ENCODE data around the gene MARF1.
"Not testable (repeated sequence)": the region's sequence is repeated elsewhere in the genome, so short reads cannot be mapped to it uniquely, and the experiment has no call there.

MARF1 gene

DNA sequence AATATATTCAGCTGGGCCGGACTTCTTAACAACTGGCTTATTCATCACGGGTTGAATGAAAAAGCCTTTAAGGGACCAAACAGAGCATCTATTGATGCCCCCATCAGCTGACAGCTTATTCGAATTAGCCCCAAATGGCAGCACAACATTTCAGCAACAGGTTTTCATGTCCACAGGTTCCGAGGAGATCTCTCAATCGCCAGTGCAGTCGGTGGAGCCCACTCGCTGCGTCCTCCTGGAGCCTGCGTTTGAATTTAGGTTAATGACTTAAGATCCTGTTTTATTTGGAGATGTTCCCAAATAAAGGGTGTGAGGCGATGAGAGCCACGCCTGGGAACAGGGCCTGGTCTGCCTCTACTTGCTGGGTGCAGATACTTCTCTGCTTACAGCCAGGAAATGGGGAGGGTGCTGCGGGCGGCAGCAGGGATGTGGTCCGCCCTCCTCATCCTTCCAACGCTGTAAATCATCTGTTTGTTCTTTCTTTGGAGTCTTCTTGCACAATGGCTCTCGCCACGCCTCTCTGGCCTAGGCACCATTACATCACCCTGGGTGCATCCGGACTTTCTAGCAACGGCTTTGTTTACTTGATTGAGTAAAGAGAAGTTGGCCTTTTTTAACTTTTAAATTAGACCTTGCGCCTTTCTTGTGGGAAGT is 29.7 kb upstream of the MARF1 start:
- WGBS (ENCODE audit: insufficient coverage, insufficient read length): 100% methylated on average over 1 of the region's 20 CpGs
- Histone ChIP-seq H3K27me3 (ENCODE audit: control insufficient read depth, insufficient read depth, low read length) (no peaks in the 10 kb centered on the region), H3K4me1 (ENCODE audit: control insufficient read depth, insufficient read depth, low read length) (no peaks in the 10 kb centered on the region), H3K4me3 (ENCODE audit: low read length) (no peak overlapping the region), H3K27ac (ENCODE audit: low read length) (no peak overlapping the region), H3K9me3 (ENCODE audit: control insufficient read depth, insufficient read depth, low read length) (no peaks in the 10 kb centered on the region), H3K36me3 (ENCODE audit: control insufficient read depth, insufficient read depth, low read length) (peaks cover 13% of the 10 kb centered on the region)
- no peak for DNase-seq (ENCODE audit: low read depth, low spot score)

DNA sequence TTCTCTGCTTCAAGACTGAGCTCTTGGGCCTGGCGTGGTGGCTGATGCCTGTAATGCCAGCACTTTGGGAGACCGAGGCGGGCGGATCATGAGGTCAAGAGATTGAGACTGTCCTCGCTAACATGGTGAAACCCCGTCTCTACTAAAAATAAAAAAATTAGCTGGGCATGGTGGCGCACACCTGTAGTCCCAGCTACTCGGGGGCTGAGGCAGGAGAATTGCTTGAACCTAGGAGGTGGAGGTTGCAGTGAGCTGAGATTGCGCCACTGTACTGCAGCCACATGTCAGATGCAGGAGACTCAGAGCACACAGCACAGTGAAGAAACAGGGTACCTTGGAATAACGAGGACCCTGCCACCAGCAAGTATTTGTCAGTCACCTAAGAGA is 29.2 kb upstream of the MARF1 start:
- no CpG with 5 or more reads among the region's 10 CpGs for whole genome bisulfite sequencing (ENCODE audit: insufficient coverage, insufficient read length)
- not testable (repeated sequence) for H3K27ac ChIP-seq (ENCODE audit: low read length); H3K27me3 ChIP-seq (ENCODE audit: control insufficient read depth, insufficient read depth, low read length); DNase-seq (ENCODE audit: low read depth, low spot score); H3K4me1 ChIP-seq (ENCODE audit: control insufficient read depth, insufficient read depth, low read length); H3K9me3 ChIP-seq (ENCODE audit: control insufficient read depth, insufficient read depth, low read length); H3K4me3 ChIP-seq (ENCODE audit: low read length)
- H3K36me3 ChIP-seq (ENCODE audit: control insufficient read depth, insufficient read depth, low read length): peaks cover 15% of the 10 kb centered on the region

DNA sequence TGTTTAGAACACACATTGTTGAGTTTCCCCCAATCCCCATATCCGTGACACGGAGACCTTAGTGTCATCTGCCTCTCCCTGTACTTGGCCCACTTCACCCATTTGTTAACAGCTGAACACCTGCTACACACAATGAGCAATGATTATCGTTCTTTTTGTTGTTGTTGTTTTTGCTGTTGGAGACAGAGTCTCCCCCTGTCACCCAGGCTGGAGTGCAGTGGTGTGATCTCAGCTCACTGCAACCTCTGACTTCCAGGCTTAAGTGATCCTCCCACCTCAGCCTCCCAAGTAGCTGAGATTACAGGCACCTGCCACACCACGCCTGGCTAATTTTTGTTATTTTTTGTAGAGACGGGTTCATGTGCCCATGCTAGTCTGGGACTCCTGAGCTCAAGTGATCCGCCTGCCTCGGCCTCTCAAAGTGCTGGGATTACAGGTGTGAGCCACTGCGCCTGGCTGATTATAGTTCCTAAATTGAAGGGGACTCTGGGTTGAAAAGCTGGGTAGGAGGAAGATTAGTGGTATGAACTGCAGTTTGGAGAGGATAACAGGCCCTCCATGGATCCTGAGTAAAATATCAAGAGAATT is 28.7 kb upstream of the MARF1 start:
- no peak overlapping the region for H3K4me3 ChIP-seq (ENCODE audit: low read length)
- no peaks in the 10 kb centered on the region for H3K9me3 ChIP-seq (ENCODE audit: control insufficient read depth, insufficient read depth, low read length)
- peaks cover 16% of the 10 kb centered on the region for H3K36me3 ChIP-seq (ENCODE audit: control insufficient read depth, insufficient read depth, low read length)
- no peaks in the 10 kb centered on the region for H3K27me3 ChIP-seq (ENCODE audit: control insufficient read depth, insufficient read depth, low read length)
- no CpG with 5 or more reads among the region's 8 CpGs for WGBS (ENCODE audit: insufficient coverage, insufficient read length)
- H3K4me1 ChIP-seq (ENCODE audit: control insufficient read depth, insufficient read depth, low read length): no peaks in the 10 kb centered on the region
- no peak for DNase-seq (ENCODE audit: low read depth, low spot score)
- H3K27ac ChIP-seq (ENCODE audit: low read length): no peak overlapping the region

DNA sequence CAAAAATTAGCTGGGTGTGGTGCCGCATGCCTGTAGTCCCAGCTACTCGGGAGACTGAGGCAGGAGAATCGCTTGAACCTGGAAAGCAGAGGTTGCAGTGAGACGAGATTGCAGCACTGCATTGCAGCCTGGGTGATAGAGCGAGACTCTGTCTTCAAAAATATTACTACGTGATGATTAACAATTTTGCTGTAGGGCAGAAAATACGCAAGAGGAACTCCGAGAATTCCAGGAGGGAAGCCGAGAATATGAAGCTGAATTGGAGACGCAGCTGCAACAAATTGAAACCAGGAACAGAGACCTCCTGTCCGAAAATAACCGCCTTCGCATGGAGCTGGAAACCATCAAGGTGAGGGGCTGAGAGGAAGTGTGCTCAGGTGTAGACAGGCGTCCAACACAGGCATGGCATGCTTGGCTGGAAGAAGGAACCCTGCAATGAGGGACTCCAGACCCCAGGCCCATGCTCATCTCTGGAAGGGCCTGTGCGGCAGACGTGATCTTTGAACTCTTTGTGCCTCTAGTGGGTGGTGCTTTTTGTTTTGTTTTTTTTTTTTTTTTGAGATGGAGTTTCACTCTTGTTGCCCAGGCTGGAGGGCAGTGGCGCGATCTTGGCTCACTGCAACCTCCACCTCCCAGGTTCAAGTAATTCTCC is 24.3 kb upstream of the MARF1 start:
- no peaks in the 10 kb centered on the region for H3K9me3 ChIP-seq (ENCODE audit: control insufficient read depth, insufficient read depth, low read length)
- no peaks in the 10 kb centered on the region for H3K4me1 ChIP-seq (ENCODE audit: control insufficient read depth, insufficient read depth, low read length)
- H3K27me3 ChIP-seq (ENCODE audit: control insufficient read depth, insufficient read depth, low read length): no peaks in the 10 kb centered on the region
- no peak for DNase-seq (ENCODE audit: low read depth, low spot score)
- peaks cover 11% of the 10 kb centered on the region; the same call in 1 of the 2 replicates for H3K36me3 ChIP-seq (ENCODE audit: control insufficient read depth, insufficient read depth, low read length)
- no CpG with 5 or more reads among the region's 18 CpGs for WGBS (ENCODE audit: insufficient coverage, insufficient read length)
- no peak overlapping the region for H3K4me3 ChIP-seq (ENCODE audit: low read length)
- no peak overlapping the region for H3K27ac ChIP-seq (ENCODE audit: low read length)

DNA sequence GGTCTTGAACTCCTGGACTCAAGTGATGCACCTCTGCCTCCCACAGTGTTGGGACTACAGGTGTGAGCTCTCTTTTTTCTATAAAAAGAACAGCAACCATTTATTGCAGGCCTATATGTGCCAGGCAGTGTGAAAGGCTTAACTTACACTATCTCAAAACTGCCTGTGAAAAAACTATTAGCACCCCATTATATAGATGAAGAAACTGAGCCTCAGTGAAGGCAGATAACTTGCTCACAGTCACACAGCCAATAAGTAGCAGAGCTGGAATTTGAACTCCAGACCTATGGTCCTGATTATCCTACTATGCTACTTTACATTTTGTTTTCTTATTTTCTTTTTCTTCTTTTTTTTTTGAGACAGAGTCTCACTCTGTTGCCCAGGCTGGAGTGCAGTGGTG is 22.2 kb upstream of the MARF1 start:
- no peak for DNase-seq (ENCODE audit: low read depth, low spot score)
- Histone ChIP-seq H3K27me3 (ENCODE audit: control insufficient read depth, insufficient read depth, low read length) (no peaks in the 10 kb centered on the region), H3K27ac (ENCODE audit: low read length) (no peak overlapping the region), H3K36me3 (ENCODE audit: control insufficient read depth, insufficient read depth, low read length) (peaks cover 9% of the 10 kb centered on the region; the same call in 1 of the 2 replicates), H3K9me3 (ENCODE audit: control insufficient read depth, insufficient read depth, low read length) (no peaks in the 10 kb centered on the region), H3K4me3 (ENCODE audit: low read length) (no peak overlapping the region), H3K4me1 (ENCODE audit: control insufficient read depth, insufficient read depth, low read length) (no peaks in the 10 kb centered on the region)

DNA sequence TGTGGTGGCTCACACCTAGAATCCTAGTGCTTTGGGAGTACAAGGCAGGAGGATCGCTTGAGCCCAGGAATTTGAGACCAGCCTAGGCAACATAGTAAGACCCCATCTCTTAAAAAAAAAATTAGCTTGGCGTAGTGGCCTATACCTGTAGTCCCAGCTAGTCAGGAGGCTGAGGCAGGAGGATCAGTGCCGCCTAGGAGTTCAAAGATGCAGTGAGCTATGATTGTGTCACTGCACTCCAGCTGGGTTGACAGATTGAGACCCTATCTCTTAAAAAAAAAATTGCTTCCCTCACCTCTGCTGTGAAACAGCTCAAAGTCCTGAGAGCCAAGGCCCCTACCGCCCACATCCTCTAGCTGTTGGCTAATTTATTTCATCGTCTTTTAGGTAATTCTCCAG is 17.2 kb upstream of the MARF1 start:
- Histone ChIP-seq H3K27ac (ENCODE audit: low read length) (no peak overlapping the region), H3K4me1 (ENCODE audit: control insufficient read depth, insufficient read depth, low read length) (no peaks in the 10 kb centered on the region), H3K27me3 (ENCODE audit: control insufficient read depth, insufficient read depth, low read length) (no peaks in the 10 kb centered on the region), H3K4me3 (ENCODE audit: low read length) (no peak overlapping the region), H3K9me3 (ENCODE audit: control insufficient read depth, insufficient read depth, low read length) (no peaks in the 10 kb centered on the region), H3K36me3 (ENCODE audit: control insufficient read depth, insufficient read depth, low read length) (no peaks in the 10 kb centered on the region)
- no CpG with 5 or more reads among the region's 5 CpGs for WGBS (ENCODE audit: insufficient coverage, insufficient read length)
- no peak for DNase-seq (ENCODE audit: low read depth, low spot score)

DNA sequence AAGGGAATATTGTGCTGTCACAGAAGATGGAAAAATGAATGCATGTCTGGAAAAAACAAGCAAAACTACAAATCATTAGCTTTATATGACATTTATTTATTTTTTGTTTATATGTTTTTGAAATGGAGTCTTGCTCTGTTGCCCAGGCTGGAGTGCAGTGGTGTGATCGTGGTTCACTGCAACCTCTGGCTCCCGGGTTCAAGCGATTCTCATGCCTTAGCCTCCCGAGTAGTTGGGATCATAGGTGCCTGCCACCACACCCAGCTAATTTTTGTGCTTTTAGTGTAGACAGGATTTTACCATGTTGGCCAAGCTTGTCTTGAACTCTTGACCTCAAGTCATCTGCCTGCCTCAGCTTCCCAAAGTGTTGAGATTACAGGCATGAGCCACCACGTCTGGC is 15.6 kb upstream of the MARF1 start:
- Histone ChIP-seq H3K9me3 (ENCODE audit: control insufficient read depth, insufficient read depth, low read length) (no peaks in the 10 kb centered on the region), H3K27me3 (ENCODE audit: control insufficient read depth, insufficient read depth, low read length) (no peaks in the 10 kb centered on the region), H3K36me3 (ENCODE audit: control insufficient read depth, insufficient read depth, low read length) (no peaks in the 10 kb centered on the region), H3K4me3 (ENCODE audit: low read length) (no peak overlapping the region), H3K27ac (ENCODE audit: low read length) (no peak overlapping the region), H3K4me1 (ENCODE audit: control insufficient read depth, insufficient read depth, low read length) (no peaks in the 10 kb centered on the region)
- no CpG with 5 or more reads among the region's 5 CpGs for WGBS (ENCODE audit: insufficient coverage, insufficient read length)
- DNase-seq (ENCODE audit: low read depth, low spot score): no peak

DNA sequence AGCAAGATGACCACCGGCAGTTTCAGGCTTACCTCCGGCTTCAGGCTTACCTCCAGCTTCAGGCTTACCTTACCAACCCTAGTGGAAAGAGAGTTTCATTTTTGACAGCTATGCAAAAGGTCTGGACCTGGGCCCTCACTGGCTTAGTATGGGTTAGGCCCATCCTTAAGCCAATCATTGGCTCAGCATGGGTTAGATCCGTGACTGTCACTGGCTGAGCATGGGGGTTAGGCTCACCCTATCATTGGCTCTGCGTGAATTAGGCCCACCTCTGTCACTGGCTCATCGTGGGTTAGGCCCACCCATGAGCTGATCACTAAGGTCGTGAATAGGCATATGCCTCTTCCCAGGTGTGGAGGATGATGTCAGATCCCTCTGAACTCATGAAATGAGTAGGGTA is 15.2 kb upstream of the MARF1 start:
- no CpG with 5 or more reads among the region's 6 CpGs for WGBS (ENCODE audit: insufficient coverage, insufficient read length)
- H3K36me3 ChIP-seq (ENCODE audit: control insufficient read depth, insufficient read depth, low read length): no peaks in the 10 kb centered on the region
- no peaks in the 10 kb centered on the region for H3K4me1 ChIP-seq (ENCODE audit: control insufficient read depth, insufficient read depth, low read length)
- no peak overlapping the region for H3K27ac ChIP-seq (ENCODE audit: low read length)
- H3K27me3 ChIP-seq (ENCODE audit: control insufficient read depth, insufficient read depth, low read length): no peaks in the 10 kb centered on the region
- DNase-seq (ENCODE audit: low read depth, low spot score): no peak
- no peaks in the 10 kb centered on the region for H3K9me3 ChIP-seq (ENCODE audit: control insufficient read depth, insufficient read depth, low read length)
- no peak overlapping the region for H3K4me3 ChIP-seq (ENCODE audit: low read length)

DNA sequence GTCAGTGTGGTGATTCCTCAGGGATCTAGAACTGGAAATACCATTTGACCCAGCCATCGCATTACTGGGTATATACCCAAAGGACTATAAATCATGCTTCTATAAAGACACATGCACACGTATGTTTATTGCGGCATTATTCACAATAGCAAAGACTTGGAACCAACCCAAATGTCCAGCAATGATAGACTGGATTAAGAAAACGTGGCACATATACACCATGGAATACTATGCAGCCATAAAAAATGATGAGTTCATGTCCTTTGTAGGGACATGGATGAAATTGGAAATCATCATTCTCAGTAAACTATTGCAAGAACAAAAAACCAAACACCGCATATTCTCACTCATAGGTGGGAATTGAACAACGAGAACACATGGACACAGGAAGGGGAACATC is 12.6 kb upstream of the MARF1 start:
- DNase-seq (ENCODE audit: low read depth, low spot score); H3K9me3 ChIP-seq (ENCODE audit: control insufficient read depth, insufficient read depth, low read length); H3K27me3 ChIP-seq (ENCODE audit: control insufficient read depth, insufficient read depth, low read length); H3K27ac ChIP-seq (ENCODE audit: low read length); H3K36me3 ChIP-seq (ENCODE audit: control insufficient read depth, insufficient read depth, low read length); H3K4me3 ChIP-seq (ENCODE audit: low read length); H3K4me1 ChIP-seq (ENCODE audit: control insufficient read depth, insufficient read depth, low read length): not testable (repeated sequence)
- no CpG with 5 or more reads among the region's 6 CpGs for WGBS (ENCODE audit: insufficient coverage, insufficient read length)

DNA sequence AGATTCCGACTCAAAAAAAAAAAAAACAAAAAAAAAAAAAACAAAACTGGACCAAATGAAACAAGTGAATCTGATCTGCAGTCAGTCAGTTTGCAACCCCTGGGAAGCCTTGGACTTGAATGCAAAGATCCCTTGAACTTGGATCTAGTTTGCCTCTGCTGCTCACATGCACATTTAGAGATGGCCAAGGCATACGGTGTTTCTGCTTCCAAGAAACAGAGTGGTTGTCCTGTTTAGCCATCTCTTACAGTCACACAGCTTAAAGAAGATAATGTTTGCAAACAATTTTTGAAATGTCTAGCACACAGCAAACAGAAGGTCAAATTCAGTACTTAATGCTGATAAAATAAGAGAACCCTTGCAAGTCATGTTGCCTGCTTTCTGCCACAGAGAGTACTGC is 11.6 kb upstream of the MARF1 start:
- no peaks in the 10 kb centered on the region for H3K9me3 ChIP-seq (ENCODE audit: control insufficient read depth, insufficient read depth, low read length)
- DNase-seq (ENCODE audit: low read depth, low spot score): no peak
- WGBS (ENCODE audit: insufficient coverage, insufficient read length): no CpG with 5 or more reads among the region's 2 CpGs
- H3K4me1 ChIP-seq (ENCODE audit: control insufficient read depth, insufficient read depth, low read length): no peaks in the 10 kb centered on the region
- no peaks in the 10 kb centered on the region for H3K27me3 ChIP-seq (ENCODE audit: control insufficient read depth, insufficient read depth, low read length)
- H3K27ac ChIP-seq (ENCODE audit: low read length): no peak overlapping the region
- no peak overlapping the region for H3K4me3 ChIP-seq (ENCODE audit: low read length)
- H3K36me3 ChIP-seq (ENCODE audit: control insufficient read depth, insufficient read depth, low read length): no peaks in the 10 kb centered on the region

DNA sequence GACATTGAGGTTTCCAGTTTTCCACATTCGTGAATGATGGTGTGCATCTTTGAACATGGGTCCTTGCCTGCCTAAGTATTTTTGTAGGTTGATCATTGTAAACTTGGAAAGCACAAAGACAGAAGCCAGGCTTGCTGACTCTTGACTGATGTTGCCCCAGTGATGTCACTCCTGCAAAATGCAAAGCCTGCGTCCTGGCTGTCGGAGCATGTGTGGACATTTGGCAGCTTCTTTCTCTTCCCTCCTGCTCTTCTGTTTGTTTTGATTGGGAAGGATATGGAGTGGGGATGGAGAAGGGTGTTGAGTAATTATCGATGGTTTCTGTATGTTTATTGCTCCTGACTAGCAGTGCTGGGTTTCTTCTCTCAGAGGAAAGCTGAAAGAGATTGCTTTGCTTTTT is 10.3 kb upstream of the MARF1 start:
- H3K27ac ChIP-seq (ENCODE audit: low read length): no peak overlapping the region
- no peak overlapping the region for H3K4me3 ChIP-seq (ENCODE audit: low read length)
- H3K36me3 ChIP-seq (ENCODE audit: control insufficient read depth, insufficient read depth, low read length): no peaks in the 10 kb centered on the region
- H3K9me3 ChIP-seq (ENCODE audit: control insufficient read depth, insufficient read depth, low read length): no peaks in the 10 kb centered on the region
- no peaks in the 10 kb centered on the region for H3K4me1 ChIP-seq (ENCODE audit: control insufficient read depth, insufficient read depth, low read length)
- WGBS (ENCODE audit: insufficient coverage, insufficient read length): 100% methylated on average over 1 of the region's 4 CpGs
- H3K27me3 ChIP-seq (ENCODE audit: control insufficient read depth, insufficient read depth, low read length): no peaks in the 10 kb centered on the region
- DNase-seq (ENCODE audit: low read depth, low spot score): no peak
